CD14-positive monocyte (primary cell): Measurements from ENCODE around the gene MUS81. TPM values are rescaled to one million over a fixed set of nuclear protein-coding genes. Genes with fewer than 3 reads are reported as not detected.
A peak's percentile ranks its signal among the peaks of the same experiment; 100 is the strongest.

ENCODE experiments used
- DNase-seq, 3 donors: peaks; one replicate each; pipeline ENCODE4 v3.0.0-alpha.2; 2011 to 2022
- H2AFZ ChIP-seq: 2 replicates; pipeline ENCODE4 v1.6.0; 2012; ENCODE audit warnings: mild to moderate bottlenecking, low read depth, low read length, inconsistent platforms; ENCODE audit not compliant: insufficient read depth, poor library complexity, severe bottlenecking
- H3K27ac ChIP-seq, 2 donors: 1 replicate in 1 of 2; 2 replicates in 1 of 2; pipeline ENCODE4 v1.5.1; 2012 to 2013; ENCODE audit warnings: low read length in 2 of 2, control low read depth in 1 of 2, inconsistent platforms in 1 of 2, low read depth in 1 of 2, mild to moderate bottlenecking in 1 of 2
- H3K27me3 ChIP-seq, 2 donors: one replicate each; pipeline versions ENCODE4 v1.6.0 to v1.6.1; 2011 to 2013; ENCODE audit warnings: low read length in 2 of 2; ENCODE audit not compliant: control insufficient read depth in 2 of 2, insufficient read depth in 2 of 2
- H3K36me3 ChIP-seq, 2 donors: replicated peaks in 1 of 2; 1 replicate in 1 of 2; 2 replicates in 1 of 2; pipeline versions ENCODE4 v1.5.1 to v1.6.1; 2012 to 2013; ENCODE audit warnings: low read length in 2 of 2, control low read depth in 1 of 2, inconsistent platforms in 1 of 2, mild to moderate bottlenecking in 1 of 2; ENCODE audit not compliant: insufficient read depth in 2 of 2, control insufficient read depth in 1 of 2
- H3K4me1 ChIP-seq, 2 donors: 1 replicate in 1 of 2; 2 replicates in 1 of 2; pipeline versions ENCODE4 v1.5.1 to v1.6.1; 2012 to 2013; ENCODE audit warnings: low read length in 2 of 2, control low read depth in 1 of 2, inconsistent platforms in 1 of 2, mild to moderate bottlenecking in 1 of 2, moderate library complexity in 1 of 2; ENCODE audit not compliant: insufficient read depth in 2 of 2, control insufficient read depth in 1 of 2
- H3K4me2 ChIP-seq: replicated peaks from 2 replicates; pipeline ENCODE3; 2012; ENCODE audit warnings: low read length, moderate library complexity, mild to moderate bottlenecking; ENCODE audit not compliant: poor library complexity, severe bottlenecking; ENCODE audit errors: extremely low read depth
- H3K4me3 ChIP-seq, 3 experiments: fragments of 200-600 bp in 1 of 3; sonication (generic) in 1 of 3; replicated peaks in 1 of 3; 1 replicate in 2 of 3; 2 replicates in 1 of 3; pipeline ENCODE4 v1.5.1; 2011 to 2013; ENCODE audit warnings: low read length in 3 of 3, mild to moderate bottlenecking in 3 of 3, control low read depth in 2 of 3, low read depth in 2 of 3, inconsistent platforms in 1 of 3, moderate library complexity in 1 of 3
- H3K79me2 ChIP-seq: 2 replicates; pipeline ENCODE4 v1.6.0; 2012; ENCODE audit warnings: mild to moderate bottlenecking, control low read depth, inconsistent platforms, low read length, moderate library complexity; ENCODE audit not compliant: insufficient read depth
- H3K9ac ChIP-seq: 2 replicates; pipeline ENCODE4 v1.6.0; 2017; ENCODE audit warnings: low read length, mild to moderate bottlenecking; ENCODE audit not compliant: insufficient read depth, poor library complexity, severe bottlenecking
- H3K9me3 ChIP-seq, 2 donors: replicated peaks in 1 of 2; 1 replicate in 1 of 2; 2 replicates in 1 of 2; pipeline versions ENCODE4 v1.5.1 to v1.6.1; 2012 to 2013; ENCODE audit warnings: low read length in 2 of 2, control low read depth in 1 of 2; ENCODE audit not compliant: control insufficient read depth in 1 of 2, insufficient read depth in 1 of 2
- H4K20me1 ChIP-seq: 2 replicates; pipeline ENCODE4 v1.6.0; 2012; ENCODE audit warnings: mild to moderate bottlenecking, low read length, control low read depth, moderate library complexity; ENCODE audit not compliant: insufficient read depth
- H3K27ac Mint-ChIP-seq, 7 donors: one replicate each; pipeline ENCODE4 v1.8.0; 2020; ENCODE audit warnings: mild to moderate bottlenecking in 7 of 7, mixed read lengths in 7 of 7, moderate library complexity in 6 of 7, inconsistent platforms in 2 of 7
- H3K27me3 Mint-ChIP-seq, 3 donors: one replicate each; pipeline ENCODE4 v1.8.0; 2021 to 2022; ENCODE audit warnings: low read depth in 3 of 3, mild to moderate bottlenecking in 3 of 3, mixed read lengths in 3 of 3, moderate library complexity in 3 of 3, inconsistent platforms in 1 of 3
- H3K36me3 Mint-ChIP-seq, 2 donors: one replicate each; pipeline ENCODE4 v1.8.0; 2020; ENCODE audit warnings: mixed read lengths in 2 of 2, inconsistent platforms in 1 of 2, mild to moderate bottlenecking in 1 of 2
- H3K4me1 Mint-ChIP-seq: one replicate; pipeline ENCODE4 v1.8.0; 2020; ENCODE audit warnings: mild to moderate bottlenecking, mixed read lengths
- H3K4me3 Mint-ChIP-seq, 2 donors: one replicate each; pipeline ENCODE4 v1.8.0; 2020; ENCODE audit warnings: mild to moderate bottlenecking in 2 of 2, mixed read lengths in 2 of 2, moderate library complexity in 1 of 2
- H3K9me3 Mint-ChIP-seq, 7 donors: one replicate each; pipeline ENCODE4 v1.8.0; 2020 to 2022; ENCODE audit warnings: mixed read lengths in 7 of 7, mild to moderate bottlenecking in 6 of 7, moderate library complexity in 6 of 7, inconsistent platforms in 2 of 7
- CTCF ChIP-seq: fragments of 200-600 bp; IDR thresholded peaks from one replicate; pipeline ENCODE4 v1.8.0; 2022; ENCODE audit warnings: antibody characterized with exemption, mild to moderate bottlenecking
- WGBS: methylation state at CpG from one replicate; pipeline ENCODE4 v1.1.5; 2013; ENCODE audit warnings: missing lambda C conversion rate; ENCODE audit not compliant: insufficient coverage; 5-methylcytosine and 5-hydroxymethylcytosine counted together
- intact Hi-C, 2 donors: fragments of 100-400 bp; cut with micrococcal nuclease; formaldehyde crosslinking; loops; one replicate each; pipeline versions ENCODE4 v1.15.0 to v1.15.1; 2023
- polyA plus RNA-seq, 3 donors: library from polyadenylated mRNA; depleted of rRNA in 1 of 3; unstranded in 2 of 3; stranded (reverse) in 1 of 3; fragments of 300-500 nt in 2 of 3; fragments of >200 nt in 1 of 3; fragmentation: Illumina TruSeq in 2 of 3; gene quantifications; 1 replicate in 2 of 3; 2 replicates in 1 of 3; pipeline ENCODE4 v1.2.3, GENCODE V29; 2012 to 2021

MUS81 gene
- polyA plus RNA-seq, 3 donors = 15.0 to 87.5 (median 16.4) TPM

DNA sequence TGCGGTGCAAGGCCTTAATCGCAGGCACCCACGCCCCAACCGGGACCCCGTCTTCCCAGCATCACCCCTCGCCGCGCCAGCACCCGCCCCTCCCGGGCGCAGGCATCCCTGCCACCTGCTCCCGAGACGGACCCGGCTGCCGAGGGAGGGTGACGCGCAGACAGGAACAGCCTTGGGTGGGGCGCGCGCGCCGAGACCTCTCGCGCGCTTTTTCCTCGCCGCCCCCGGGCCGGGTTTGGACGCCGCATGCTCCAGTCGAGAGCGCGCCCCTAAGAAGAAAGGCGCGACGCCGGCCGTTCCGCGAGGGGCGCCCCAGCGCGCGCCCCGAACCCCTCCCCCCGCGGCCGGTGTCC lies 2.8 kb upstream of the MUS81 start:
- Histone ChIP-seq H2AFZ (peak overlapping the region; percentile 79), H3K36me3 (peaks cover 42 to 51% of the 10 kb centered on the region in 2 donors), H3K27me3 (no peaks in the 10 kb centered on the region), H3K4me1 (peaks cover 41 to 56% of the 10 kb centered on the region in 2 donors), H4K20me1 (peaks cover 69% of the 10 kb centered on the region), H3K4me2 (peak overlapping the region; percentile 96), H3K9me3 (no peaks in the 10 kb centered on the region), H3K9ac (peak overlapping the region; percentile 85), H3K4me3 (peak overlapping the region; percentile 76 to 98 (median 91)), H3K27ac (peak overlapping the region; percentile 89 to 93), H3K79me2 (peaks cover 70% of the 10 kb centered on the region)
- intact Hi-C loops = no loop called here
- peaks cover 0 to 5% (median 0%) of the 10 kb centered on the region in 7 donors for H3K9me3 Mint-ChIP-seq
- no peak for DNase-seq
- peak overlapping the region; percentile 87 to 94 for H3K4me3 Mint-ChIP-seq
- H3K27me3 Mint-ChIP-seq = peaks cover 0 to 2% (median 1%) of the 10 kb centered on the region in 3 donors
- TF ChIP-seq CTCF = no peak
- H3K27ac Mint-ChIP-seq = peak overlapping the region; percentile 62 to 97 (median 95)
- WGBS = under 1% methylated on average over 49 of the region's 49 CpGs
- H3K4me1 Mint-ChIP-seq = peaks cover 56% of the 10 kb centered on the region
- peaks cover 38 to 53% of the 10 kb centered on the region in 2 donors for H3K36me3 Mint-ChIP-seq

- Histone ChIP-seq H3K36me3 (peaks cover 42 to 51% of the 10 kb centered on the region in 2 donors), H3K4me1 (peaks cover 41 to 56% of the 10 kb centered on the region in 2 donors), H2AFZ (peak within 1 kb of the TSS; percentile 87), H3K79me2 (peaks cover 75% of the 10 kb centered on the region), H3K4me2 (peak within 1 kb of the TSS; percentile 96), H3K4me3 (peak within 1 kb of the TSS; percentile 76 to 98 (median 92)), H4K20me1 (peaks cover 68% of the 10 kb centered on the region), H3K27me3 (no peaks in the 10 kb centered on the region), H3K27ac (peak within 1 kb of the TSS; percentile 93 to 95), H3K9me3 (no peaks in the 10 kb centered on the region), H3K9ac (peak within 1 kb of the TSS; percentile 86)
- peaks cover 56% of the 10 kb centered on the region for H3K4me1 Mint-ChIP-seq
- TF ChIP-seq CTCF = no peak
- H3K9me3 Mint-ChIP-seq = peaks cover 0 to 5% (median 0%) of the 10 kb centered on the region in 7 donors
- under 1% methylated on average over 85 of the region's 92 CpGs for whole genome bisulfite sequencing
- peak within 1 kb of the TSS; percentile 94 to 96 for H3K4me3 Mint-ChIP-seq
- H3K27me3 Mint-ChIP-seq = peaks cover 0 to 2% (median 1%) of the 10 kb centered on the region in 3 donors
- peak; percentile 95 to 97 (median 96) for DNase-seq
- intact Hi-C loops = loop anchor here in 1 of 2 donors (2.0 kb wide), 1 partner anchor 15 kb away; the partner anchor contains the start of gene EFEMP2
- H3K36me3 Mint-ChIP-seq = peaks cover 43 to 54% of the 10 kb centered on the region in 2 donors
- H3K27ac Mint-ChIP-seq = peak within 1 kb of the TSS; percentile 89 to 99 (median 96)
Observed at GRCh38 chr11:65857853-65858680, 2.2 kb upstream of the MUS81 start, which contains the start of gene CFL1. Gene CFL1 (minus strand): TSS chr11:65858180. CDS start chr11:65858099, 81 bp downstream.
